GM18519 (cell line): ENCODE results near the gene HOXA11.

Experiments
- ATAC-seq: cut with Tn5 transposase; IDR thresholded peaks from one replicate; pipeline ENCODE4 v1.9.1; 2021; ENCODE audit warnings: mild to moderate bottlenecking, moderate library complexity; ENCODE audit not compliant: unreplicated experiment, low FRiP score

Gene HOXA11

GRCh38 chr7:27194002-27194352 lies 8.9 kb upstream of the HOXA11 start:
- ATAC-seq: no peak

- no peak for ATAC-seq
Measured at GRCh38 chr7:27193335-27194001, 8.4 kb upstream of the HOXA11 start.

GRCh38 chr7:27192546-27193334 lies 7.7 kb upstream of the HOXA11 start:
- ATAC-seq: no peak

- ATAC-seq: no peak
Measured at GRCh38 chr7:27191833-27192545, 7.0 kb upstream of the HOXA11 start.

- no peak for ATAC-seq
Measured at GRCh38 chr7:27191161-27191731, 6.2 kb upstream of the HOXA11 start.

- ATAC-seq: no peak
Measured at GRCh38 chr7:27189997-27190748, 5.1 kb upstream of the HOXA11 start.

- ATAC-seq: no peak
Measured at GRCh38 chr7:27189295-27189996, 4.4 kb upstream of the HOXA11 start.

GRCh38 chr7:27188386-27189294 lies 3.6 kb upstream of the HOXA11 start:
- ATAC-seq: no peak

GRCh38 chr7:27187475-27188385 lies 2.7 kb upstream of the HOXA11 start:
- ATAC-seq: no peak

- ATAC-seq: no peak
Measured at GRCh38 chr7:27186668-27187474, 1.8 kb upstream of the HOXA11 start.

GRCh38 chr7:27185854-27186667 lies 1.0 kb upstream of the HOXA11 start:
- ATAC-seq: no peak

GRCh38 chr7:27184337-27185012 lies 557 bp downstream of the HOXA11 start:
- ATAC-seq: no peak

GRCh38 chr7:27183682-27184336 lies 1.2 kb downstream of the HOXA11 start:
- no peak for ATAC-seq

GRCh38 chr7:27182861-27183681 lies 2.0 kb downstream of the HOXA11 start:
- ATAC-seq: no peak
